Ishikawa (cell line): ENCODE measurements around the gene CATSPER3.

Experiments
- CEBPB ChIP-seq: IDR thresholded peaks from 2 replicates; pipeline ENCODE4 v1.6.1; 2012
- CREB1 ChIP-seq: IDR thresholded peaks from 2 replicates; pipeline ENCODE4 v1.6.1; 2012; ENCODE audit warnings: low read depth
- EGR1 ChIP-seq: IDR thresholded peaks from 2 replicates; pipeline ENCODE4 v1.6.1; 2012
- EP300 ChIP-seq: IDR thresholded peaks from 2 replicates; pipeline ENCODE4 v1.6.1; 2012; ENCODE audit warnings: borderline replicate concordance
- FOXM1 ChIP-seq: IDR thresholded peaks from 2 replicates; pipeline ENCODE4 v1.6.1; 2012; ENCODE audit warnings: low read depth, borderline replicate concordance
- MAX ChIP-seq: IDR thresholded peaks from 2 replicates; pipeline ENCODE4 v1.6.1; 2012
- NFIC ChIP-seq: IDR thresholded peaks from 2 replicates; pipeline ENCODE4 v1.6.1; 2012
- RAD21 ChIP-seq: IDR thresholded peaks from 2 replicates; pipeline ENCODE4 v1.6.1; 2012; ENCODE audit warnings: low read depth
- REST ChIP-seq: IDR thresholded peaks from 2 replicates; pipeline ENCODE4 v1.6.1; 2012; ENCODE audit warnings: low read depth, mild to moderate bottlenecking
- TAF1 ChIP-seq: IDR thresholded peaks from 2 replicates; pipeline ENCODE4 v1.6.1; 2012; ENCODE audit warnings: low read depth, mild to moderate bottlenecking
- TCF12 ChIP-seq: IDR thresholded peaks from 2 replicates; pipeline ENCODE4 v1.6.1; 2012; ENCODE audit warnings: low read depth
- TEAD4 ChIP-seq: IDR thresholded peaks from 2 replicates; pipeline ENCODE4 v1.6.1; 2012
- USF1 ChIP-seq: IDR thresholded peaks from 2 replicates; pipeline ENCODE4 v1.6.1; 2012
- YY1 ChIP-seq: IDR thresholded peaks from 2 replicates; pipeline ENCODE4 v1.6.1; 2012; ENCODE audit warnings: low read depth
- ZBTB7A ChIP-seq: IDR thresholded peaks from 2 replicates; pipeline ENCODE4 v1.6.1; 2012; ENCODE audit warnings: low read depth

CATSPER3 gene

GRCh38 chr5:135051399-135051798, 83.7 kb downstream of the CATSPER3 start:
- TF ChIP-seq FOXM1 (no peak), RAD21 (no peak), TEAD4 (no peak), YY1 (no peak), REST (no peak), TCF12 (no peak), EP300 (no peak), MAX (no peak), CREB1 (no peak), ZBTB7A (no peak), TAF1 (no peak), USF1 (no peak), NFIC (no peak), CEBPB (no peak), EGR1 (no peak)

GRCh38 chr5:135051872-135052271, 84.2 kb downstream of the CATSPER3 start:
- TF ChIP-seq TCF12: no peak
- TF ChIP-seq ZBTB7A: no peak
- TF ChIP-seq CEBPB: no peak
- no peak for TF ChIP-seq MAX
- TF ChIP-seq FOXM1: no peak
- TF ChIP-seq TAF1: no peak
- no peak for TF ChIP-seq EGR1
- no peak for TF ChIP-seq NFIC
- no peak for TF ChIP-seq EP300
- TF ChIP-seq REST: no peak
- TF ChIP-seq USF1: no peak
- no peak for TF ChIP-seq CREB1
- no peak for TF ChIP-seq TEAD4
- TF ChIP-seq RAD21: no peak
- no peak for TF ChIP-seq YY1

GRCh38 chr5:135052511-135053145, 84.9 kb downstream of the CATSPER3 start:
- TF ChIP-seq YY1 (no peak), USF1 (no peak), EGR1 (no peak), TEAD4 (no peak), MAX (no peak), REST (no peak), CEBPB (no peak), TAF1 (no peak), RAD21 (no peak), FOXM1 (no peak), TCF12 (no peak), NFIC (no peak), EP300 (no peak), CREB1 (no peak), ZBTB7A (no peak)
